HG03280 (cell line): ENCODE data around the gene HOXC12.

Experiments used
- ATAC-seq: cut with Tn5 transposase; IDR thresholded peaks from one replicate; pipeline ENCODE4 v1.9.1; 2021; ENCODE audit warnings: mild to moderate bottlenecking, moderate library complexity; ENCODE audit not compliant: unreplicated experiment

HOXC12 gene

DNA sequence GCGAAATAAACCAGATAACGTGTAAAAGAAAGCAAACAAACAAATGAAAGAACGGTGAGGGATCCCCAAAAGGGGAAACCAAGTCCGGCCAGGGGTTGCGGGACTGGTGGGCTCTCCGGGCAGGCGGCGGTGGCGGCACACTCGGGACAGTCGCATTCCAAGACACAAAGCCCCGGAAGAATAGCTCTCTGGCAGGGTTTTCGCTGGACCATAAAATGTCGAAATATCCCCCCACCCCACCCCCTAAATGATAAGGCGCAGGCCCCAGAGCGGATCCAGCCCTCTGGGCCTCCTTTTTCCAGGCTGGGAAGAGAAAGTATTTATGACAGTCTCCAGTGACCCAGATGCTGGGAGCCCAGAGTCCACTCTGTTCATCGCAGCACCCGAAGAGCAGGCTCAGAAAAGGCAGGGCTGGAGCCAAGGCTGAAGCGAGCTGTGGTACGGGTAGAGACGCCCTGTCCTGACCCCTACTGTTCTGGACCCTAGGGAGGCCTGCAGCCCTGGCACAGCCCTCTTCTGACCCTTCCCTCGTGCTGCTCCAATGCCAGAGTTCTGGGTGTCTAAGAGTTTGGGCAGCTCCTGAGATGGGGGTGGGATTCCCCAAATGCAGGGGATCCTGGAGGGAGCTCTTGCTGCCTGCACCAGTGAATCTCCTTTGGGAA lies 52.0 kb downstream of the HOXC12 start:
- no peak for ATAC-seq

DNA sequence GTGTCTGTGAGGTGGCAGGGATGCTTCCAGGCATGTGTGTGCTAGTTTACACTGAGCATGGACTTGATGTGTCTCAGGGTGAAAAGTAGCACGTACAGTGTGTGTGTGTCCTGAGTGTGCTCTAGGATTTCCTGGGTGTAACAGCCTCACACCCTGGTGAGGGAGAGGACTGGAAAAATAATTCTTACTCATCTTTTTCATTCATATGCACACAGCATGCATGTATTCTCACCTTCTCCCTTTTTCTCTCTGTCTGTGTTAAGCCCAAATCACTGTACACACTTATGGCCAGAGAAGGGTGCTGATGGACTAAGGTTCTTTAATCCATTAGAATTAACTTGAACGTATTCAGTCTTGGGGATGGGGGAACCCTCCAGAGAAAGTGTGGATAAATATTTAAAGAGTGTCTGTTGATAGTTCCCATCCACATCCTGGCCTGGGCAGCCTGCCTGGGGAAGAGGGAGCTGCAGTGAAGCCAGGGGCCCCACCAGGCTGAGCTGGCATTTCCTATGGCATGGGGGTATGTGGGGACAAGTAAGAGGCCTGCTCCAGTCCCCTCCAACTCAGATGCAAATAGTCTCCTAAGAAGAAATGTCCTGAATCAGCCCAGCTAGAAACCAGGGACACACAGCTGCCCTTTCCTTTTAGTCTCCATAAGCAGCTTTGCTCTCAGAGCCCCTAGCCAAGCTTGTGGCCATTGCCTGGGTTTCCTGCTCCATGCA lies 53.0 kb downstream of the HOXC12 start:
- no peak for ATAC-seq

DNA sequence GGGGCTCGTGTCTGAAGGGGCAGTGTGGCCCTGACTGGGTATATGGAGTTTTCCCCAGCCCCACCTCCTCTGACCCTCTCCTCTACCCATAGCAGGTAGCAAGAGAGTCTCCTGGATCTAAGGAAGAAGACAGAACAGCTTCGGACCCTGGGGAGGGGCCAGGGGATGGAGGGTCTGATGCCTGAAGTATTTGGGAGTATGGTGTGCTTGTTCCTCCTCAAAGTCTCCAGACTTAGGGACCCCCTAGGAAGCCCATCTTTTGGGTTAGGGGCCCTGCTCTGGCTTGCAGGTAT lies 53.5 kb downstream of the HOXC12 start:
- no peak for ATAC-seq
